ENCODE data around the gene PCBP1. TPM values are rescaled to one million over a fixed set of nuclear protein-coding genes. Genes with fewer than 3 reads are reported as not detected.

PCBP1 gene
- total RNA-seq, 1 experiment from 2014 or later: 276 TPM

- H3K4me3 ChIP-seq (ENCODE audit: low read depth in 2 of 2, low read length in 2 of 2): peak overlapping the region in 1 of 2 experiments; percentile 10; a peak in 1 of 4 replicates
- H3K4me1 ChIP-seq (ENCODE audit: control insufficient read depth, insufficient read depth, low read length): peaks cover 50% of the 10 kb centered on the region
- peak overlapping the region; percentile 78 for H3K27ac ChIP-seq (ENCODE audit: low read length)
- H3K9me3 ChIP-seq (ENCODE audit: control insufficient read depth, insufficient read depth, low read depth, low read length): no peaks in the 10 kb centered on the region
- H3K27me3 ChIP-seq (ENCODE audit: control insufficient read depth, insufficient read depth, low read length): no peaks in the 10 kb centered on the region
- intact Hi-C loops (cut with micrococcal nuclease; ENCODE audit: unreplicated experiment) (no loop called here), in situ Hi-C loops (cut with HindIII; ENCODE audit: low pct_unique_long_range_greater_than_20kb, low sequenced_read_pairs) (no loop called here)
- ChIA-PET POLR2A (interaction anchor here (0.7 kb wide), 2 partner anchors 182 to 357 kb away, joined by 13 to 15 read pairs; partner anchors contain the start of gene SNRPG), CTCF (no interaction called here)
- no peak for TF ChIP-seq POLR2AphosphoS5 (IDR thresholded peaks at IDR 0.05; ENCODE audit: low read depth, low read length)
- TF ChIP-seq TCF7L2 (IDR thresholded peaks at IDR 0.05; ENCODE audit: low read depth, low read length): no peak
- no peak for TF ChIP-seq SIN3A (IDR thresholded peaks at IDR 0.05; ENCODE audit: borderline replicate concordance, insufficient read depth, low read depth, low read length)
- TF ChIP-seq, protein P1, sequence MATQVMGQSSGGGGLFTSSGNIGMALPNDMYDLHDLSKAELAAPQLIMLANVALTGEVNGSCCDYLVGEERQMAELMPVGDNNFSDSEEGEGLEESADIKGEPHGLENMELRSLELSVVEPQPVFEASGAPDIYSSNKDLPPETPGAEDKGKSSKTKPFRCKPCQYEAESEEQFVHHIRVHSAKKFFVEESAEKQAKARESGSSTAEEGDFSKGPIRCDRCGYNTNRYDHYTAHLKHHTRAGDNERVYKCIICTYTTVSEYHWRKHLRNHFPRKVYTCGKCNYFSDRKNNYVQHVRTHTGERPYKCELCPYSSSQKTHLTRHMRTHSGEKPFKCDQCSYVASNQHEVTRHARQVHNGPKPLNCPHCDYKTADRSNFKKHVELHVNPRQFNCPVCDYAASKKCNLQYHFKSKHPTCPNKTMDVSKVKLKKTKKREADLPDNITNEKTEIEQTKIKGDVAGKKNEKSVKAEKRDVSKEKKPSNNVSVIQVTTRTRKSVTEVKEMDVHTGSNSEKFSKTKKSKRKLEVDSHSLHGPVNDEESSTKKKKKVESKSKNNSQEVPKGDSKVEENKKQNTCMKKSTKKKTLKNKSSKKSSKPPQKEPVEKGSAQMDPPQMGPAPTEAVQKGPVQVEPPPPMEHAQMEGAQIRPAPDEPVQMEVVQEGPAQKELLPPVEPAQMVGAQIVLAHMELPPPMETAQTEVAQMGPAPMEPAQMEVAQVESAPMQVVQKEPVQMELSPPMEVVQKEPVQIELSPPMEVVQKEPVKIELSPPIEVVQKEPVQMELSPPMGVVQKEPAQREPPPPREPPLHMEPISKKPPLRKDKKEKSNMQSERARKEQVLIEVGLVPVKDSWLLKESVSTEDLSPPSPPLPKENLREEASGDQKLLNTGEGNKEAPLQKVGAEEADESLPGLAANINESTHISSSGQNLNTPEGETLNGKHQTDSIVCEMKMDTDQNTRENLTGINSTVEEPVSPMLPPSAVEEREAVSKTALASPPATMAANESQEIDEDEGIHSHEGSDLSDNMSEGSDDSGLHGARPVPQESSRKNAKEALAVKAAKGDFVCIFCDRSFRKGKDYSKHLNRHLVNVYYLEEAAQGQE (IDR thresholded peaks at IDR 0.05; ENCODE audit: insufficient read depth in 1 of 2, low read depth in 2 of 2, low read length in 1 of 2): no peak
- no peak for TF ChIP-seq CTCF (IDR thresholded peaks at IDR 0.05)
- BruUV-seq (replicated peaks): no TSS peak
- no peak for DNase-seq (ENCODE audit: low read depth, low spot score)
- no peaks in the 10 kb centered on the region for H3K36me3 ChIP-seq (ENCODE audit: control insufficient read depth, insufficient read depth, low read length)
- ATAC-seq: no peak
These were observed 24.7 kb downstream of the PCBP1 start for GRCh38 chr2:70111752-70112591.

- POLR2A ChIA-PET: no interaction called here
- Histone ChIP-seq H3K4me3 (ENCODE audit: low read depth in 2 of 2, low read length in 2 of 2) (no peak overlapping the region), H3K27ac (ENCODE audit: low read length) (peak overlapping the region; percentile 9; the same call in 1 of the 2 replicates), H3K36me3 (ENCODE audit: control insufficient read depth, insufficient read depth, low read length) (no peaks in the 10 kb centered on the region), H3K4me1 (ENCODE audit: control insufficient read depth, insufficient read depth, low read length) (peaks cover 45% of the 10 kb centered on the region), H3K9me3 (ENCODE audit: control insufficient read depth, insufficient read depth, low read depth, low read length) (no peaks in the 10 kb centered on the region), H3K27me3 (ENCODE audit: control insufficient read depth, insufficient read depth, low read length) (no peaks in the 10 kb centered on the region)
- ATAC-seq: no peak
- in situ Hi-C loops (cut with HindIII; ENCODE audit: low pct_unique_long_range_greater_than_20kb, low sequenced_read_pairs): no loop called here
- CTCF ChIA-PET: no interaction called here
- TF ChIP-seq POLR2AphosphoS5 (IDR thresholded peaks at IDR 0.05; ENCODE audit: low read depth, low read length): no peak
- TF ChIP-seq, protein P1 (IDR thresholded peaks at IDR 0.05; ENCODE audit: insufficient read depth in 1 of 2, low read depth in 2 of 2, low read length in 1 of 2): no peak
- no peak for TF ChIP-seq TCF7L2 (IDR thresholded peaks at IDR 0.05; ENCODE audit: low read depth, low read length)
- TF ChIP-seq SIN3A (IDR thresholded peaks at IDR 0.05; ENCODE audit: borderline replicate concordance, insufficient read depth, low read depth, low read length): no peak
- no peak for TF ChIP-seq CTCF (IDR thresholded peaks at IDR 0.05)
- intact Hi-C loops (cut with micrococcal nuclease; ENCODE audit: unreplicated experiment): no loop called here
- DNase-seq (ENCODE audit: low read depth, low spot score): no peak
- BruUV-seq (replicated peaks): no TSS peak
These were observed 26.2 kb downstream of the PCBP1 start for GRCh38 chr2:70113359-70114070.
